HCT116 (cell line): ENCODE results near the gene HOXA1. TPM values are rescaled to one million over a fixed set of nuclear protein-coding genes. Genes with fewer than 3 reads are reported as not detected.

ENCODE experiments used
- ATAC-seq: fragments of 200-7000 bp; cut with Tn5 transposase; 2 replicates; pipeline ENCODE4 v1.9.1; 2020; ENCODE audit warnings: mild to moderate bottlenecking, moderate library complexity
- BruUV-seq: library from RNA; stranded (reverse); fragments of 400-500 nt; replicated peaks from 2 replicates; lab custom pipeline; 2021; lab: Mats Ljungman, UMichigan
- CTCF ChIA-PET: fragments of 300-600 bp; sonication (Branson Sonifier 250); formaldehyde crosslinking; loops from one replicate; lab custom pipeline; 2021; ENCODE audit warnings: antibody characterized with exemption; lab: Charles Lee
- POLR2A ChIA-PET: fragments of 300-600, 350-600 bp; sonication (Branson Sonifier 250); formaldehyde crosslinking; loops from one replicate; lab custom pipeline; 2021; ENCODE audit warnings: antibody characterized with exemption; lab: Charles Lee
- RAD21 ChIA-PET, 2 experiments: fragments of 300-600 bp; sonication (Branson Sonifier 250); formaldehyde crosslinking; loops; one replicate each; lab custom pipeline; 2023; ENCODE audit warnings: low total read pairs in 2 of 2; ENCODE audit not compliant: uncharacterized antibody in 2 of 2, unreplicated experiment in 2 of 2, low non-redundant PET in 1 of 2; lab: Charles Lee
- DNase-seq: peaks from one replicate; pipeline ENCODE4 v3.0.0-alpha.2; 2010; ENCODE audit warnings: low read depth, low spot score
- H2AFZ ChIP-seq: fragments of 200-600 bp; shearing (Covaris generic), sonication (generic); 2 replicates; pipeline ENCODE4 v1.6.1; 2017; ENCODE audit warnings: low read depth, mixed run types, mixed read lengths, antibody characterized with exemption, low read length; ENCODE audit not compliant: poor library complexity, severe bottlenecking
- H3K27ac ChIP-seq: 2 replicates; pipeline ENCODE4 v1.5.1; 2012; ENCODE audit warnings: low read depth, low read length
- H3K27me3 ChIP-seq: fragments of 200-600 bp; sonication (generic); 2 replicates; pipeline ENCODE4 v1.6.1; 2016; ENCODE audit warnings: mixed run types, low read length, mixed read lengths; ENCODE audit not compliant: insufficient read depth
- H3K36me3 ChIP-seq, 2 experiments: fragments of 200-500 bp in 1 of 2; fragments of 200-600 bp in 1 of 2; sonication (Bioruptor generic) in 1 of 2; sonication (generic) in 1 of 2; 2 replicates each; pipeline versions ENCODE4 v1.5.1 to v1.6.1; 2014 to 2016; ENCODE audit warnings: low read length in 2 of 2, inconsistent platforms in 1 of 2, mixed read lengths in 1 of 2, mixed run types in 1 of 2; ENCODE audit not compliant: insufficient read depth in 2 of 2, control insufficient read depth in 1 of 2
- H3K4me1 ChIP-seq, 2 experiments: fragments of 200-600 bp in 1 of 2; sonication (generic) in 1 of 2; 2 replicates each; pipeline versions ENCODE4 v1.5.1 to v1.6.1; 2012 to 2017; ENCODE audit warnings: low read length in 2 of 2, inconsistent platforms in 1 of 2, mild to moderate bottlenecking in 1 of 2, mixed read lengths in 1 of 2, mixed run types in 1 of 2, moderate library complexity in 1 of 2; ENCODE audit not compliant: insufficient read depth in 2 of 2, control insufficient read depth in 1 of 2
- H3K4me2 ChIP-seq: fragments of 200-600 bp; sonication (generic); 2 replicates; pipeline ENCODE4 v1.6.1; 2017; ENCODE audit warnings: mixed run types, low read length, mixed read lengths
- H3K4me3 ChIP-seq, 2 experiments: fragments of 200-600 bp in 1 of 2; sonication (generic) in 1 of 2; replicated peaks in 1 of 2; 2 replicates each; pipeline ENCODE4 v1.5.1; 2011 to 2016; ENCODE audit warnings: low read length in 2 of 2, control low read depth in 1 of 2, low read depth in 1 of 2, mild to moderate bottlenecking in 1 of 2, mixed read lengths in 1 of 2, mixed run types in 1 of 2
- H3K79me2 ChIP-seq: fragments of 200-600 bp; sonication (generic); 2 replicates; pipeline ENCODE4 v1.6.1; 2017; ENCODE audit warnings: mild to moderate bottlenecking, mixed run types, low read length, moderate library complexity, mixed read lengths; ENCODE audit not compliant: insufficient read depth
- H3K9ac ChIP-seq: fragments of 200-600 bp; sonication (generic); 2 replicates; pipeline ENCODE4 v1.6.1; 2016; ENCODE audit warnings: low read length, mixed read lengths
- H3K9me2 ChIP-seq: fragments of 200-600 bp; sonication (generic), shearing (Covaris generic); 2 replicates; pipeline ENCODE4 v1.6.1; 2017; ENCODE audit warnings: mixed run types, mild to moderate bottlenecking, moderate library complexity; ENCODE audit not compliant: insufficient read depth
- H3K9me3 ChIP-seq, 2 experiments: fragments of 200-500 bp in 1 of 2; fragments of 200-600 bp in 1 of 2; sonication (Bioruptor generic) in 1 of 2; sonication (generic) in 1 of 2; 2 replicates each; pipeline ENCODE4 v1.6.1; 2014 to 2017; ENCODE audit warnings: low read length in 2 of 2, mixed read lengths in 2 of 2, inconsistent platforms in 1 of 2, low read depth in 1 of 2, mild to moderate bottlenecking in 1 of 2, mixed run types in 1 of 2, moderate library complexity in 1 of 2; ENCODE audit not compliant: control insufficient read depth in 1 of 2, insufficient read depth in 1 of 2
- H4K20me1 ChIP-seq: fragments of 200-600 bp; sonication (generic), shearing (Covaris generic); 2 replicates; pipeline ENCODE4 v1.6.1; 2017; ENCODE audit warnings: mixed run types, mild to moderate bottlenecking, moderate library complexity; ENCODE audit not compliant: insufficient read depth
- CEBPB ChIP-seq: IDR thresholded peaks from 2 replicates; pipeline ENCODE4 v1.6.1; 2012; ENCODE audit warnings: low read depth
- EGR1 ChIP-seq: IDR thresholded peaks from 2 replicates; pipeline ENCODE4 v1.6.1; 2012; ENCODE audit warnings: low read depth
- ELF1 ChIP-seq: IDR thresholded peaks from 2 replicates; pipeline ENCODE4 v1.6.1; 2012; ENCODE audit warnings: low read depth, borderline replicate concordance
- EZH2 ChIP-seq: fragments of 200-600 bp; sonication (generic); IDR thresholded peaks from 2 replicates; pipeline ENCODE4 v1.6.1; 2017; ENCODE audit warnings: antibody characterized with exemption, mixed run types
- EZH2phosphoT487 ChIP-seq: fragments of 200-600 bp; IDR thresholded peaks from 2 replicates; pipeline ENCODE4 v1.6.1; 2018; ENCODE audit warnings: antibody characterized with exemption, borderline replicate concordance
- FOSL1 ChIP-seq: IDR thresholded peaks from 2 replicates; pipeline ENCODE4 v1.6.1; 2012; ENCODE audit warnings: low read depth
- JUND ChIP-seq: IDR thresholded peaks from 2 replicates; pipeline ENCODE4 v1.6.1; 2012
- POLR2AphosphoS5 ChIP-seq: IDR thresholded peaks from 2 replicates; pipeline ENCODE4 v1.6.1; 2011; ENCODE audit warnings: mild to moderate bottlenecking, low read depth, low read length, moderate library complexity
- RAD21 ChIP-seq: IDR thresholded peaks from 2 replicates; pipeline ENCODE4 v1.6.1; 2012; ENCODE audit warnings: low read depth, mild to moderate bottlenecking
- SP1 ChIP-seq: IDR thresholded peaks from 2 replicates; pipeline ENCODE4 v1.6.1; 2012; ENCODE audit warnings: low read depth
- TCF7L2 ChIP-seq: IDR thresholded peaks from 2 replicates; pipeline ENCODE4 v1.7.0; 2011; ENCODE audit warnings: borderline replicate concordance, inconsistent platforms; ENCODE audit not compliant: insufficient read depth, insufficient read length; ENCODE audit errors: extremely low read depth
- ZNF274 ChIP-seq: fragments of 200-500 bp; sonication (Bioruptor generic); IDR thresholded peaks from 2 replicates; pipeline ENCODE4 v1.6.1; 2014; ENCODE audit warnings: mild to moderate bottlenecking, low read depth, low read length, inconsistent platforms
- intact Hi-C: fragments of 100-400 bp; cut with micrococcal nuclease; formaldehyde crosslinking; loops from 2 replicates; pipeline ENCODE4 v1.10.0; 2022
- total RNA-seq: library from RNA; stranded (reverse); gene quantifications from one replicate; pipeline ENCODE4 v1.2.1, GENCODE V29; 2021; ENCODE audit not compliant: unreplicated experiment
- TF ChIP-seq, protein P1 (sequence below): IDR thresholded peaks from 2 replicates; pipeline ENCODE4 v1.6.1; 2012
- TF ChIP-seq, protein P2 (sequence below): IDR thresholded peaks from 2 replicates; pipeline ENCODE4 v1.6.1; 2012
- TF ChIP-seq, protein P3 (sequence below), 3 experiments: fragments of 200-600 bp in 1 of 3; sonication (generic) in 1 of 3; IDR thresholded peaks in 2 of 3; conservative IDR thresholded peaks in 1 of 3; 2 replicates each; pipeline ENCODE4 v1.5.1; 2012 to 2017; ENCODE audit warnings: low read depth in 2 of 3, low read length in 2 of 3, antibody characterized with exemption in 1 of 3, borderline replicate concordance in 1 of 3, control low read depth in 1 of 3, mild to moderate bottlenecking in 1 of 3, mixed read lengths in 1 of 3, mixed run types in 1 of 3, moderate library complexity in 1 of 3; ENCODE audit not compliant: insufficient read depth in 1 of 3

Gene HOXA1
- total RNA-seq, 1 experiment from 2014 or later = 2.8 TPM

DNA sequence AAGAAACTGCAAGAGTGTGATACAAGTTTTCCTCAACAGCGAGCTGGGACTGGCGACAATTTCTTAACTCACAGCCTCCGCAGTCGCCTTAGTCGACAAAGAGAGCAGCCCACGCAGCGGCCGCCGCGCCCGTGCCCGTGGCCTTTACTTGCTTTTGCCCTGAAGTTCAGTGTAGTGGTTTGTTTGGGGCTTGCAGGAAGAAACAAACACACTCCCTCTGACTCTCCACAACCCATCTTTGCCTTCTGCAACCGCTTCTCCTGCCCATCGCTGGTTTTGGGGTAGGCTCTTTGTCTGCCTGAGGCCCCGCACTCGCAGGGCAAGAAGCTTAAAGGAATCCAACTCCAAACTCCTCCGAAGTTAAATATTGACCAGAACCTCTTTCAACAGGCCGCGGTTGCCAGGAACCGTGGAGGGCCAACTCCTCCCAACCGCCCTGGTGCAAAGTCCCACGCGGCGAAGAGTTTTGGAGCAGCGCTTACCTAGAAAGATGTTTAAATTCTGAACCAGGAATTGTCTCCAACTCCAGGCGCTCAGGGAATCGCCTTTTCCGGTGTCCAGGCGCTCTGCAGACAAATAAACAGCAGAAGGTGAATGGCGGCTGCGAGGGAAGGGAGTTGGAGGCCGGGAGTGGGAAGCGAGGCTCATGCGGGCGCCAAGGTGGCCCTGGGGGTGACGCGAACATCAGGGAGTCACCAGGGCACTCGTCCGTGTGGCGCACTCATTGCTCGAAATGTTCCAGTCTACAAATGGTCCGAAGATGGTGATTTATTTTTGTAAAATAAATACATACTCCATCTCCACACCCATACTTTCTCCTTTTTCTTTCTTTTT lies 26.5 kb upstream of the HOXA1 start (continued):
- TF ChIP-seq FOSL1 (no peak), CEBPB (no peak), SP1 (no peak), EZH2phosphoT487 (no peak), EGR1 (no peak)
- TF ChIP-seq, protein P1, sequence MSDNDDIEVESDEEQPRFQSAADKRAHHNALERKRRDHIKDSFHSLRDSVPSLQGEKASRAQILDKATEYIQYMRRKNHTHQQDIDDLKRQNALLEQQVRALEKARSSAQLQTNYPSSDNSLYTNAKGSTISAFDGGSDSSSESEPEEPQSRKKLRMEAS = no peak
- TF ChIP-seq, protein P2, sequence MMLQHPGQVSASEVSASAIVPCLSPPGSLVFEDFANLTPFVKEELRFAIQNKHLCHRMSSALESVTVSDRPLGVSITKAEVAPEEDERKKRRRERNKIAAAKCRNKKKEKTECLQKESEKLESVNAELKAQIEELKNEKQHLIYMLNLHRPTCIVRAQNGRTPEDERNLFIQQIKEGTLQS = no peak

DNA sequence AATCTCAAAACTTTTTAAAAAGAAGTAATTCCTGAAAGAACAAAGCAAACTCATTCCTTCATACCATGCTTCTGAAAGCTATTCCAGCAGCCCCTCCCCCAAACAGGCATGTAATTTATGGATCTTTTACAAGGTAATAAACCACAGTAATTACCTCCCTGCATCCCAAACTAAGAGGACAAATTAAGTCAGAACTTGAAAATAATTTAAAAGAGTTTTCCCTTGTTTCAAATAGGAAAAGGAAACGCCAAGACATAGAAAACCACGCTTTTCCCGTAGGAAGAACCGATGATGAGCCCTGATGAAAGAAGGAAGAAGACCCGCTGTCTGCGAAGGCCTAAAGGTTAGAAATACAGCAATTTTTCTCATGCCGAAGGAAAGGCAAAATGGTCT lies 25.9 kb upstream of the HOXA1 start:
- H3K79me2 ChIP-seq = no peaks in the 10 kb centered on the region
- no TSS peak for BruUV-seq
- ChIA-PET POLR2A (no interaction called here), CTCF (no interaction called here), RAD21 (no interaction called here)
- H3K9ac ChIP-seq = no peak overlapping the region
- DNase-seq (no peak), ATAC-seq (no peak)
- H4K20me1 ChIP-seq = no peaks in the 10 kb centered on the region
- peaks cover 40 to 79% of the 10 kb centered on the region in 2 experiments for H3K4me1 ChIP-seq
- H3K27me3 ChIP-seq = peaks cover 28% of the 10 kb centered on the region; the same call in 1 of the 2 replicates
- H2AFZ ChIP-seq = no peak overlapping the region
- no peaks in the 10 kb centered on the region for H3K36me3 ChIP-seq
- H3K9me3 ChIP-seq = no peaks in the 10 kb centered on the region
- intact Hi-C loops = no loop called here
- no peak overlapping the region for H3K4me2 ChIP-seq
- H3K4me3 ChIP-seq = no peak overlapping the region
- TF ChIP-seq EGR1 (no peak), POLR2AphosphoS5 (no peak), FOSL1 (no peak), ZNF274 (no peak), EZH2 (no peak), CEBPB (no peak), SP1 (no peak), TCF7L2 (no peak), JUND (no peak), RAD21 (no peak), ELF1 (no peak)
- TF ChIP-seq, protein P2 = no peak
- TF ChIP-seq, protein P3, sequence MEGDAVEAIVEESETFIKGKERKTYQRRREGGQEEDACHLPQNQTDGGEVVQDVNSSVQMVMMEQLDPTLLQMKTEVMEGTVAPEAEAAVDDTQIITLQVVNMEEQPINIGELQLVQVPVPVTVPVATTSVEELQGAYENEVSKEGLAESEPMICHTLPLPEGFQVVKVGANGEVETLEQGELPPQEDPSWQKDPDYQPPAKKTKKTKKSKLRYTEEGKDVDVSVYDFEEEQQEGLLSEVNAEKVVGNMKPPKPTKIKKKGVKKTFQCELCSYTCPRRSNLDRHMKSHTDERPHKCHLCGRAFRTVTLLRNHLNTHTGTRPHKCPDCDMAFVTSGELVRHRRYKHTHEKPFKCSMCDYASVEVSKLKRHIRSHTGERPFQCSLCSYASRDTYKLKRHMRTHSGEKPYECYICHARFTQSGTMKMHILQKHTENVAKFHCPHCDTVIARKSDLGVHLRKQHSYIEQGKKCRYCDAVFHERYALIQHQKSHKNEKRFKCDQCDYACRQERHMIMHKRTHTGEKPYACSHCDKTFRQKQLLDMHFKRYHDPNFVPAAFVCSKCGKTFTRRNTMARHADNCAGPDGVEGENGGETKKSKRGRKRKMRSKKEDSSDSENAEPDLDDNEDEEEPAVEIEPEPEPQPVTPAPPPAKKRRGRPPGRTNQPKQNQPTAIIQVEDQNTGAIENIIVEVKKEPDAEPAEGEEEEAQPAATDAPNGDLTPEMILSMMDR (IDR thresholded peaks at IDR 0.05 in 2 of 3, conservative IDR thresholded peaks at IDR 0.05 in 1 of 3; ENCODE audit: borderline replicate concordance in 1 of 3, insufficient read depth in 1 of 3, low read depth in 2 of 3, low read length in 2 of 3) = no peak
- H3K9me2 ChIP-seq = no peaks in the 10 kb centered on the region
- H3K27ac ChIP-seq = no peak overlapping the region
